UCSD-AML1 (cell line): ENCODE measurements around the gene ZIC5.

ENCODE experiments used
- DNase-seq: peaks from one replicate; lab custom pipeline; 2025; ENCODE audit not compliant: unreplicated experiment; lab: John Stamatoyannopoulos, UW

The ZIC5 gene

DNA sequence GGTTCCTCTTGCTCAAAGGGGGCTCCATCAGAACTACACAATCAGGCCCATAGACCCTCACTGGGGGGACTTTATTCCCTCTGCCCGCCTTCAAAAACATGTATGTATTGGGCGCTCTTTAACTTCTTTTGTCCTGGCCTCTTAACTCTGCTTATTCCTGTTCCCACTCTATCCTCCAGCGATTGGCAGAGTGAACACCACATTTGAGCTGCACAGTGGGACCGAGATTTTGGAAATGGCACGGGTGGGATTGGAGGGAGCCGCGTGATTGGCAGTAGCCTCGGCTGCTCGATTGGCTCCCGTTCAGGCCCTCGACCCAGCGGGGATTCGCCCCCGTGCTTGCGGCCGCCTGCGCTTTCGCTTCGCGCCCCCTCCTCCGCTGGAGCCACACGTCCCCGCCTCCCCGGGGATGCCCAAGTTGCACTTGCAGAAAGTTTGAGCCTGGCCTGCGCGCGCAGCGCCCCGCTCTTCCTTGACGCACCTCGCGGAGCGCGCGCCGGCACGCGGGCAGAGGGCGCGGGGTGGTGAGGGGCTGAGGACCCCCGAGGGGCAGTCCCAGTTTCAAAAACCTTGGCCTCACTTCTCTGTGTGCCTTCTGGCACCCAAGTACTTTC, at the start of gene ZIC5:
Gene ZIC5 (minus strand): TSS at position 192 of the 614 bp plus-strand sequence. CDS start 164 bp downstream, at position 28.
- no peak for DNase-seq

DNA sequence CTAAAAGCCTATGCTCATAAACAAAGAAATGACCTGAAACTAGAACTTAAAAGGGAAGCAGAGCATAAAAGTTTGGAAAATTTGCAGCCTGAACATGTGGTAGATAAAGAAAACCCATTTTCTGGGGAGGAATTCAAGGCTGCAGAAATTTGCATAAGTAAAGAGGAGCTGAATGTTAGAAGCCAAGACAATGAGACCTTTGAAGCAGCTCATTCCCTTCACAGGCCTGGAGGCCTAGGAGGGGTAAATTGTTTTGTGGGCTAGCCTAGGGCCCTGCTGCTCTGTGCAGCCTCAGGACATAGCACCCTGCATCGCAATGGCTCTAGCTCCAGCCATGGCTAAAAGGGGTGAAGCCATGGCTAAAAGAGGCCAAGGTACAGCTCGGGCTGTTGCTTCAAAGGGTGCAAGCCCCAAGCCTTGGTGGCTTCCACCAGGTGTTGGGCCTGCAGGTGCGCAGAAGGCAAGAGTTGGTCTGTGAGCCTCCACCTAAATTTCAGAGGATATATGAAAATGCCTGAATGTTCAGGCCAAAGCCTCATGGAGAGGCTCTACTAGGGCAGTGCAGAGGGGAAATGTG, 48.3 kb upstream of the ZIC5 start:
- no peak for DNase-seq

DNA sequence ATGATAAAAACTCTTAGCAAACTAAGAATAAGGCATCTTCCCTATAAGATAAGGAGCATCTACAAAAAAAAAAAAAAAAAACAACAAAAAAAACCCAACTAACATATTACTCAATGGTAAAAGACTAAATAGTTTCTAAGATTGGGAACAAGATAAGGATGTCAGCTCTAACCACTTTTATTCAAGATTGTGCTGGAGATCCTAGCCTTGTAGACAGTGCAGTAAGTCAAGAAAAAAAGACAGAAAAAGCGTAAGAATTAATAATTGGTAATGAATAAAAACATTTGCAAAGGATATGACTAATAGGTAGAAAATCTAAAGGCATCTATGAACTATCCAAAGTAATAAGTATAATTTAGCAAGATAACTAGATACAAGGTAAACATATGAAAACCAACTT, 43.1 kb upstream of the ZIC5 start:
- DNase-seq, result no peak

DNA sequence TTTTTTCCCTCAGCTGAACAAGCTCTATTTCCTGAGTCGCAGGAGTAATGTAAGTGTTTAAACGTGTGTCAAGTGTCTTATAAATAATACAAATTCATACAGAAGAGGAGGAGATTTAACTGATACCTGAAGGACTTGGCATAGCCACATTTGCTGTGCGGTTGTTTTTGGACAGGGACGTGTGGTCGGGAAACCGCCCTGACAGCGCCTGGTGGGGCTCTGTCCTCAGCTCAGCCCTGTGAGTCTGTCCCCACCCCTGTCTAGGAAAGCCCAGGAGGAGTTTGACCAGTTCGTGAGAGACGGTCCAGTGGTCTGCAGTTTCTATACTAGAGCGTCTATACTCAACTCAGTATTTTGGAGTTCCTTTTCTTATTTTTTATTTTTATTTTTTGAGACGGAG, 26.7 kb upstream of the ZIC5 start:
- no peak for DNase-seq

DNA sequence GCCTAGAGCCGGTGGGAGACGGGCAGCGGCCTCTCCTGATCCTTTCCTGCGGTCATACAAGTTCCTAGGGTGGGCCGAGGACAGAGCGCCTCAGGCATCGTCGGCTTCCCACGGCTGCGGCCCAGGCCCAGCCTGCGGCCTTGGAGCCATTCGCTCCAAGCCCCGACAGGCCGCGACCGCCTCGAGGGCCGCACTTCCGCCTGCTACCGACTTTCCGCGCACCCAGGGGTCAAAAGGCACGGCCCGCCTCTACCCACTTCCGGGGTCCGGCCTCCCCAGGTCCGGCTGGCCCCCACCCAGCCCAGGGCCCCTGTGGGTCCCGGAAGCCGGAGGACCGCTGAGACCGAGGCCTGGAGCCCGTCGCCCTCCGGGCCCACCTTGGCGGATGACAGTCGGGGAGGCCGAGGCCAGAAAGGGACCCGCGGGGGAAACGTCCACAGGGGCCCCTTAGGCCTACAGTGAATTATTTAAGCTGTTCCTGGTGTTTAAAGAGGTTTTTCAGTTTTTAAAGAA, 26.2 kb upstream of the ZIC5 start:
- no peak for DNase-seq

DNA sequence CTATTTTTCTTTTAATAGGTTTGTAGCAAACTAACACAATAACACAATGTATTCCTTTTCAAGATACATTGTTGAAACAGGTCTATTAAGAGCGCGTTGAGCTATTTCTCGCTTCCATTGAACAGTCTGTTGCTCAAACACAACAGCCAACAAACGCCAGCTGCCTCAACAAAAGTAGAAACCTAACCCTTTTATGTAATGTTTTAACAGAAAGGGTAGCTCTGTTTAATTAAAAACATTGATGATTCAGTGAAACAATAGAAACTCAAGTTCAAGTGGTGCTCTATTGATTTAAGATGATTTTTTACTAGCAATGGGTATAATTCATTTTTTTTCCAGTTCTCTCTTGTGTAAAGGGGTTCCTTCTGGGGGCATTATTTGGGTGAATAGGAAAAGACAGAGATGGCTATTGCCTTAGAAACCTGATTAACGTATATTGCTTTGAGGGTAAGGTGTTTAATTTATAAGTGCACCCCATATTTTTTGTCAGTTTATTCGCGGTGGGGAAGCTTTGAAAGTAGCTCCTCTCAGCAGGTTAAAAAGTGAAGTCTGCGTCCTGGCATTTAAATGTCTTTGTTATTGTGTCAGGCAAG, 24.9 kb upstream of the ZIC5 start:
- DNase-seq, result no peak

DNA sequence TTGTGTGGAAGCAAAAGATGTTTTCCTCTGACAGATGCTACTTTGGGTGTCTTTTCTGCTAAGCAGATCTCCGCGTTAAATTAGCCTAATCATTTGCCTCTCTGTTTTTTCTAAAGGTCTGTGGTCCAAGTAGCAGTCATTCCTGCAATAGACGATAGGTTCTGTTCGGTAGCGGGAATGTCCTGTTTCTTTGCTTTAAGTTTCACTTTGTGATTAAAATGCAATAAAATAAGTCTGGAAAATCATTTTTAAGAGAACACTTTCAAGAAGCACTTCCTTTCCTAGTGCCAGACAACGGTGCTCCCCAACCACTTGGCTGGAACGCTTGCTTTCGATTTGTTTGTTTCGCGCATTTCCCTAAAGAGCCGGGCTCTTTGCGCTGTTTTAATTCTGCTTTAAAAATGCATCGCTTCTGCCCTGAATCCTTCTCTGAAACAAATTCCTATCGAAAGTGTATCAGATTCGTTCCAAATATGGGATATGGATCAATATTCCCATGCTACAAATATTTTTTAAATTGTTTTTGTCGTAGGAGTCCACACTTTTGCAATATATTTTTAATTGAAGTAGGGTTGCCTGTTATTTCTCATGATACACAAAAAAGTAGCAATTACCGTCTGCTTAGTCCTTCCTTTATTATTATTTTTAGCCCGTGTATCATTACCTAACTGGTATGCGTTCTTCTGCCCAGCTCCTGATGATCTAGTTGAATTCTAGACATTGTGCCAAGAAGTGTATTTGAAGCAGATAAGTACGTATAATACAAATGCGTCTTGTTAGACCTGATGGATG, 24.2 kb upstream of the ZIC5 start:
- DNase-seq, result no peak

DNA sequence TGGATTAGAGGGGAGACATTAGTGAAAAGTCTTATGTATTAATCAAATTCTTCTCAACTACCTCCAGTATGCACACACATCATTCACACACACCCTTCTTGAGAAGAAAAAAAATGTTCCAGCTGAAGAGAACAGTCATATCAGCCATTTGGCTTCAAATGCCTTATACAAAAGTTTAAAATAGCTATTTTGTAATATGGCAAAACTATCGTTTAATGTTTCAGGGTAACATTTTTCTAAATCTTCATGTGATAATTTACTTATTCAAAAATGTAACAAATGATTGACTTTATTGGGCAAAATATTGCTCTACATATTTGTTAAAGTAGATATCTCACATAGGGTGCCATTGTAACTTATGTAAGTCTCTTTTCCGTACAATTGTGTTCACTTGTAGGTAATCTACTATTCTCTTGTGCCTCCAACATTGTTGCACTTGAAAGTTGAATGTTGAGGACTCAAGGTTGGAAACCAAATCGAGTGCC, 23.6 kb upstream of the ZIC5 start:
- no peak for DNase-seq

DNA sequence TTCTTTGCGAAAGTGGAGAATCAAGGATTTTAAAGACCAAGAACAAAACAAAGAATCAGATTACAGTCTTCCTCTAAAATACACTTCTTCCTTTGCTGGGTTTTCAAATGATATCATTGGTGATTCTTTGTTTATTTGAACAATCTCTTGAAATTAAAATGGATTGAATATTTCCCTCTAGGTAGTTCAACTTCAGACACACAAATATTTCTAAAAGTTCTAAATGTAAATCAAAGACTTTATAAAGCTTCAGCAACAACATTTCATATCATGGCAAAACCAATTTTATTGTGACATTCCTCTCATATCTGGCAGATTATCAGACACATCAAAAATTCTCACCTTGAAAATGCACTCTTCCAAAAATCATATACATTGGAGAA, 23.1 kb upstream of the ZIC5 start:
- DNase-seq, result no peak

DNA sequence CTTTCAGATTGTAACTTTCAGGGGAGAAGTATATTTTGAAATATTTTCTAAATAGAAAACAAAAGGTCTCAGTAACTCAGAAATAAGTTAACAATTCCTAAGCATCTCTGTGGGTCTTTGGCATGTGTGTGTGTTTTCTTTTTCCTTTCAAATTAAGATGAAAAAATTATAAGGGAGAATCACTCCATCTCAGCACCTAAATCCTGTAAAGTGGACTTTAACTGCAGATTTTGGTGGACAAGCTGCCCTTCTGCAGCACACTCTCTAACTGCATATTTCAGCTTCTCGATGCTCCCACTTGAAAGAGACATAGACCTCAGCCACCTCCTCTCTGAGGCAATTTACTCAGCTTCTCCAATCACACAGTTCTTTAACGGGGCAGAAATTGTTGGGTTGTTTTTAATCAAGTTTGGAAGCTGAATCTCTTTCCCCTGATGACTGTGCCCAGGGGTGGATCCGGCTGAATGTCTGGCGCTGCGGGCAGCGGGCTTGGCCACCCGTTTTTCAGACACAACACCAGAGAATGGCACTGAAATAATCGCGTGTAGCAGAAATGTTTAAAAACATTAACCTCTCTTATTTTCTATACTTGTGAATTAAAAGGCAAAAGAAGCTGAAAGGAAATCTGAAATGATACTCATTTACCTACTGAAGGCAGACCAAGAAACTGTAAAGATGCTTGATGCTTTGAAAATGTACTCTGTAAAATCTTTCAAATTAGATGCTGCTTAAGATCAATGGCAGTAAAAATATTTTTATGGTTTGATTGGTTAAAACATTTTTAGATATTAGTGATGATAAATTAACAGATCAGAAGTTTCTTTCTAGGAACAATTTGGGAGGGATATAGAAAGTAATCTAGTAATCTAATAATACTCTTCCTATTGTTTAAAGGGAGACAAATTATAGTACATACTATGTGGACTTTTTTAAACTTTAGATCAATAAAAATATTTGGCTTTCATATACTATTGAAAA, 22.4 kb upstream of the ZIC5 start:
- no peak for DNase-seq

DNA sequence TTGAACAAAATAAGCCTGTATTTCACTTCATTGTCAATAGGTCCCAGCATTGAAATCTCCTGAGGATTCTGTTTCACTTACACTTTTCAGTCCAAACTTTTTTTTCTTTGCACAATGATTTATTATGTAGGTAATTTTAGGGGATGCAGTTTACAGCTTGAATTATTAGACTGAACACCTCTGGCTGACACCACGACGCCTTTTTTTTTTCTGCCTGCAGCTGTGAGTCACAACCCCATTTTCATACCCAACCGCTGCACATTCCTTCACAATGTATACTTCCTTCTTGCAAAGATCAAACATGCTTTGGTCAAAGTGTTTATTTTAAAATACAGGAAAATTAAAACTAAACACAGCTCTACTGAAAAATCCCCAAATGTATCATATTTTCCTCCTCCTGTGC, 21.4 kb upstream of the ZIC5 start:
- no peak for DNase-seq

DNA sequence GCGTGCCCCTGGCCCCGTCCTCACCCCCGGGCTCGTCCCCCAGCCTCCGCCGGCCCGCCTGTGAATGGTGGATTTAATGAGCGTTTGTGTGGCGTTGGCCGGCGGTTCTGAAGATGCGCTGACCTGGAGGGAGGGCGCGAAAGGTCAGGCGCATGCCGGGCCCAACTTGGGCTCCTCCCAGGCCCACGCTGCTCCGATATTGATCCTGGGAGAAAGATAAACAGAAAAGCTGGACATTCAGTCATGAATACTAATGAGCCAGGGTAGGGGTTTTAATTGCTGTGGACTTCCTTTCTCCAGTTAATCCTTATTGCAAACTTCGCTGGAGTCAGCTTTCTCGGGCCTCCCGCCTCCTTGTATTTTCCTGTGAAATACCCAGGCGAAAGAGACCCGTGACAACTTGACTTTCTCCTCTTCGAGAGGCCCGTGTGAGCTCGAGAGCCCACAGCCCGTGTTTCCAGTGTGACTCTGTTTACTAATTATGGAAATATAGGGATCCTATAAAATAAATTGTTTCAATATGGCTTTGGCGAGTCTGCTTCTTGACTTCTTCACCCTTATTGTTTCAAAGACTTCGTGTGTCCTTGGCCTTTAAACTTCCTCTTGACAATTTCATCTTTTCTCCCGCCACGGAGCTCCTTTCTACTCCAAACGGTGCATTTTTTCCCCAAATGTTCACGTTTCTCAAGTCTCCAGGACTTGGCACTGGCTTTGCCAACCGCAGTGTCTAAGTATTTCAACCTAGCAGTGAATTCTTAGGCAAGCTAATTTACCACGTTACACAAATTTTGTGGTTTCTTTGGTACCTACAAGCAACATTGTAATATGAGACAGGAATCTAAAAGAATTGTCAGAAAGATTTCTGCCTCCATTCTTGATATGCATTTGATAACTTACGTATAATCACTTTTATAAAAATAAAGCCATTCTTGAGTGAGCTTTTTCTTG, 20.5 kb upstream of the ZIC5 start:
- DNase-seq, result no peak

DNA sequence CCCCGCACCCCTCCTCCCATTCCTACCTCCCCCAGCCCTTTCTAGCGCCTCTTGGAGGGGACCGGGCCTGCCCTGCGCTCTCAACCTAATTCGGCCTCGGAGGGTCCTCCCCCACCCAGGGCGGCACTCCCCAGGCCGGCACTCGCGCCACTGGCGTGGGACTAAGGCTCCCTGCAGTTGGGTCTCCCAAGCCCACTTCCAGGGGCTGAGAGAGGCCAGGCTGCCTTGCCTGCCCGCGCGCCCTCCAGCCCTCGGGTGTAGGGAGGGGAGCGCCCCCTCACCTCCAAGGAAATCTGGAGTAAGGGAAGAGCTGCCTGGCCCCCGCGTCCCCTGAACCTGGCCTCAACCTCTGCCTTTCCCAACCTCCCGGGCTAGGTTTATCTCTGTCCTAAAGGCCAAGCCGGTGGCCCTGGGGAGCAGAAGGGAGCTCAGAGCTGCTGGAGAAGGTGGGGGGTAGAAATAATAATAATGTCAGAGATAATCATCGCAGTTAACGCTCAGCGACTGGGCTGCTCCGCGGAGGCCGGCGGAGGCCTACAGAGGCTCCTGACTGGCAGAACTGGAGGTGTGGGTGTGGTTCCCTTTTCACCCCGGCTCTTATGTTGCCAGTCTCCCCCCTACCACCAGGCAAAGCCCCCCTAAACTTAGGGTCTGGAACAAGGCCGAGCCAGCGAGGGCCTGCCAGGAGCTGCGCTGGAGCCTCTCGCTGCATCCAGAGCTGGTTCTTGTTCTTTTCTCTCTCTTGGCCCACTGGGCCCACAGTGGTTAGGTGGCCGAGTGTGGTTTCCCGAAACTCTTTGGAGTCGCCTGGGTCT, 19.7 kb upstream of the ZIC5 start:
- DNase-seq, result no peak

DNA sequence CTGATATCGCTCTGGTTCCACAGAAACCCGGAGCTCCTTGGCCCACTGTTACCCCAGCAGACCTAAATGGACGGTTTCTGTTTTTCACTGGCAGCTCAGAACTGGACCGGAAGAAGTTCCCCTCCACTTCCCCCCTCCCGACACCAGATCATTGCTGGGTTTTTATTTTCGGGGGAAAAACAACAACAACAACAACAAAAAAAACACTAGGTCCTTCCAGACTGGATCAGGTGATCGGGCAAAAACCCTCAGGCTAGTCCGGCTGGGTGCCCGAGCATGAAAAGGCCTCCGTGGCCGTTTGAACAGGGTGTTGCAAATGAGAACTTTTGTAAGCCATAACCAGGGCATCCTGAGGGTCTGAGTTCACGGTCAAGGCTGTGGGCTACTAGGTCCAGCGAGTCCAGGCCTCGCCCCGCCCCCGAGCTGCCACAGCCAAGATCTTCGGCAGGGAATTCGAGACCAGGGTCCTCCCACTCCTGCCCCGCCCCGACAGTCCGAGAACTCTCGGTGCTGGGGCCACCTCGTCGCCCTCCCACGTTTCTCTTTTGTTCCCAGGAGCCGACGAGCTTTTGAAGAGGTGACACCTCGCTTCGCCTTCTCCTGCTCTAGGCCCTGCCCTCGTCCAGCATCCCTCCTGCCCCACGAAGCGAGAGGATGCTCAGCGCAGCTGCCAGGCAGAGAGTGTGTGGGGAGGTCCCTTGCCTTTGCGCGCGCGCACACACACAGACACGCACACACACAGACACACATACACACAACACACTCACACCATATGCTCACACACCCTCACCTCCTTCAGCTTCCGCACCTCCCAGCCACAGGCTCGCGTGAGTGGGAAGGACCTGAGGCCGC, 18.8 kb upstream of the ZIC5 start:
- DNase-seq, result no peak

DNA sequence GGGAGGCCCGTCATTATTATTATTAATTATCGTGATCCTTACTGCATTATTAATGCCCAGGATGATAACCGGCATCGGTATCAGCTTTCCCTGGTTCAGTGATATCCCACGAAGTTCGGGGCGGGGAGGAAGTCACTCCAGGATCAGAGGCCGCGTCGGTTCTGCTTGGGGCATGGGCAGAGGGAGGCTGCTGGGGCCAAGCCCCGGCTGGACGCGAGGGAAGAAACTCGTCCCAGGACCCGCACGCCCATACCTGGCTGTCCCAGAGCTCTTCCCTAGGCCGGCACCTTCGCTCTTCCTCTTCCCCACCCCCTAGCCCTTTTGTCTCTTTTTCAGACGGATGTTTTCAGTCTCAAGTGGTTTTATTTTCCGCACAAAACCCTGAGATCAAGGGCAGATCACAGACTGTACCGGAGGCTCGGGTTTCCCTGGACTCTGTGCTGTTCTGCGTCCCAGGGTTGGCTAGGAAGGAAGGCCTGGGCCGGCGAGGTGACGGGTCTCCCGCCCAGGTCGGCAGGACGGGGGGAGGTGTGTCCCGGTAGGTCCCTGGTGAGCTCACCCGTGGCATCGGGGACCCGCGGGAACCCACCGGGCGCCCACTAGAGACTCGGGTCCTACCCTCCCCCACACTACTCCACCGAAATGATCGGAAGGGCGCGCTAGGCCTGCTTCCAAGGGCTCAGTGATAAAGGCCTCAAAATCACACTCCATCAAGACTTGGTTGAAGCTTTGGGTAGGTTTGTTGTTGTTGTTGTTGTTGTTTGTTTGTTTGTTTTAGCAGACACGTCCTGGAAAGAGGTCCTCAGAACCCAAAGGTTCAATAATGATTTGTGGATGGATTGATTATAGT, 17.9 kb upstream of the ZIC5 start:
- DNase-seq, result no peak

DNA sequence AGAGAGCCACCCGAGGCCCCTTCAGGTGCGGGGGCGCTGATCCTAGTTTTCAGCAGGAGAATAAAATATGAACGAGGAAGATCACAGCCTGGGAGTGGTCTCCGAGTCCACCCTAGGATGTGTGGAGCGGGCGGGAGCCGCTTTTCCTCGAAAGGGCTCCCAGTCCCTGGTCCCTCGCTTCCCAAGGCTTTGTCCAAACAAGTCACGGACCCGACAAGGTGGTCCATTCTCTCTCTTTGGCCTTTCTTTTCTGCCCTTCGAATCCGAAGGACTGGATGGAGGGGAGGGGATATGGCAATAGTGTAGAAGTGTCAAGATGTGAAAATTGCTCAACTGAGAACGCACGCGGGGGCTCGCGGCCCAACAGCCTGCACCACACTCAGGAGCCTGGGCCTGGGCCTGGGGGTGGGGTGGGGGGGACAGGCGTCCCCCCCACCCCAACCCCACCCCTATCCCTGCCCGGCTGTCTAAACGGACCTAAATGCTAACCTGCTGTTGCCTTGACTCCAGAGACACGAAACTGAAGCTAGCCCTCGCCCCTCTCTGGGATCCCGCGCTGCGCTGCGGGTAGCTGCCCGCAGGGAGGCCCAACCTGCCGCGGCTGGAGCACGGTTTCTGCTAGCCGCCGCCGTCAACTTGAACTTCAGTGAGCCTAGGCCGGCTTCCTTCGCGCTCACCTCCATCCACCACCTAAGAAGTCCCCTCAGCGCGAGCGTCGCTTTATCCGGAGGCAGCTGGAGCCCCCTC, 17.1 kb upstream of the ZIC5 start:
- no peak for DNase-seq
